Endothelial cell of umbilical vein (primary cell): ENCODE measurements around the gene ERO1A. TPM values are rescaled to one million over a fixed set of nuclear protein-coding genes. Genes with fewer than 3 reads are reported as not detected.

Experiments
- BruUV-seq: library from RNA; stranded (reverse); fragments of 400-500 nt; replicated peaks from 2 replicates; lab custom pipeline; 2021; lab: Mats Ljungman, UMichigan
- CTCF ChIA-PET: fragments of 300-600, 350-600 bp; sonication (Branson Sonifier 250); formaldehyde crosslinking; loops from one replicate; lab custom pipeline; 2021; ENCODE audit warnings: antibody characterized with exemption, inconsistent platforms; lab: Charles Lee
- POLR2A ChIA-PET: fragments of 300-600, 350-600 bp; sonication (Branson Sonifier 250); formaldehyde crosslinking; loops from one replicate; lab custom pipeline; 2021; ENCODE audit warnings: antibody characterized with exemption, inconsistent platforms; lab: Charles Lee
- DNase-seq: peaks from one replicate; pipeline ENCODE4 v3.0.0-alpha.2; 2011; ENCODE audit warnings: low read depth, low spot score
- FAIRE-seq: peaks from 2 replicates; lab custom pipeline; 2011; peaks lifted over from hg19 to GRCh38; lab: Jason Lieb, UNC
- H2AFZ ChIP-seq: 2 replicates; pipeline ENCODE4 v1.6.0; 2012; ENCODE audit warnings: low read depth, low read length, control low read depth, inconsistent platforms
- H3K27ac ChIP-seq: 2 replicates; pipeline ENCODE4 v1.5.1; 2011; ENCODE audit warnings: low read depth, mild to moderate bottlenecking, control low read depth, low read length, moderate library complexity; ENCODE audit not compliant: insufficient read depth
- H3K27me3 ChIP-seq, 2 experiments: 2 replicates each; pipeline versions ENCODE4 v1.6.0 to v1.6.1; 2011; ENCODE audit warnings: low read length in 2 of 2, mixed read lengths in 1 of 2; ENCODE audit not compliant: control insufficient read depth in 2 of 2, insufficient read depth in 2 of 2
- H3K36me3 ChIP-seq, 2 experiments: 2 replicates in 1 of 2; 3 replicates in 1 of 2; pipeline ENCODE4 v1.5.1; 2011; ENCODE audit warnings: low read length in 2 of 2, mild to moderate bottlenecking in 1 of 2, moderate library complexity in 1 of 2; ENCODE audit not compliant: control insufficient read depth in 2 of 2, insufficient read depth in 2 of 2; ENCODE audit errors: extremely low read depth in 1 of 2
- H3K4me1 ChIP-seq: 3 replicates; pipeline ENCODE4 v1.5.1; 2011; ENCODE audit warnings: mild to moderate bottlenecking, low read length; ENCODE audit not compliant: control insufficient read depth, insufficient read depth; ENCODE audit errors: extremely low read depth
- H3K4me2 ChIP-seq: 2 replicates; pipeline ENCODE4 v1.6.1; 2011; ENCODE audit warnings: low read length, control low read depth, mixed read lengths; ENCODE audit not compliant: insufficient read depth
- H3K4me3 ChIP-seq, 3 experiments: fragments of 200-600 bp in 1 of 3; sonication (generic), shearing (Covaris generic) in 1 of 3; replicated peaks in 1 of 3; 2 replicates each; pipeline ENCODE4 v1.5.1; 2011 to 2016; ENCODE audit warnings: control low read depth in 3 of 3, low read length in 3 of 3, mild to moderate bottlenecking in 2 of 3, inconsistent platforms in 1 of 3, low read depth in 1 of 3, moderate library complexity in 1 of 3; ENCODE audit not compliant: insufficient read depth in 1 of 3
- H3K79me2 ChIP-seq: 2 replicates; pipeline ENCODE4 v1.6.0; 2012; ENCODE audit warnings: low read length, inconsistent platforms; ENCODE audit not compliant: control insufficient read depth, insufficient read depth
- H3K9ac ChIP-seq: replicated peaks from 2 replicates; pipeline ENCODE3; 2011; ENCODE audit warnings: low read length, control low read depth; ENCODE audit not compliant: insufficient read depth; ENCODE audit errors: extremely low read depth
- H3K9me1 ChIP-seq: replicated peaks from 3 replicates; pipeline ENCODE4 v1.6.0; 2011; ENCODE audit warnings: mild to moderate bottlenecking, low read length; ENCODE audit not compliant: control insufficient read depth, insufficient read depth; ENCODE audit errors: extremely low read depth
- H3K9me3 ChIP-seq: replicated peaks from 2 replicates; pipeline ENCODE4 v1.5.1; 2012; ENCODE audit warnings: low read length, inconsistent platforms; ENCODE audit not compliant: control insufficient read depth, insufficient read depth
- H4K20me1 ChIP-seq: replicated peaks from 2 replicates; pipeline ENCODE3; 2011; ENCODE audit warnings: mild to moderate bottlenecking, low read length; ENCODE audit not compliant: control insufficient read depth, insufficient read depth; ENCODE audit errors: extremely low read depth
- CTCF ChIP-seq, 2 donors: IDR thresholded peaks; 1 replicate in 1 of 2; 2 replicates in 1 of 2; pipeline ENCODE4 v1.5.1; 2011; ENCODE audit warnings: low read length in 2 of 2, mild to moderate bottlenecking in 2 of 2, moderate library complexity in 2 of 2, control low read depth in 1 of 2, inconsistent platforms in 1 of 2, low read depth in 1 of 2; ENCODE audit not compliant: insufficient read depth in 1 of 2; ENCODE audit errors: extremely low read depth in 1 of 2
- FOS ChIP-seq: IDR thresholded peaks from 2 replicates; pipeline ENCODE4 v1.6.1; 2011; ENCODE audit warnings: mild to moderate bottlenecking, low read length, moderate library complexity, borderline replicate concordance; ENCODE audit not compliant: insufficient read depth
- JUN ChIP-seq: IDR thresholded peaks from 2 replicates; pipeline ENCODE4 v1.6.1; 2011; ENCODE audit warnings: borderline replicate concordance, low read depth; ENCODE audit not compliant: insufficient read length, insufficient read depth
- MAX ChIP-seq: IDR thresholded peaks from 2 replicates; pipeline ENCODE4 v1.6.1; 2011; ENCODE audit not compliant: insufficient read depth, insufficient read length
- MYC ChIP-seq: IDR thresholded peaks from one replicate; pipeline ENCODE4 v1.6.1; 2011; ENCODE audit warnings: mild to moderate bottlenecking, low read depth, low read length
- POLR2A ChIP-seq: IDR thresholded peaks from 2 replicates; pipeline ENCODE4 v1.6.1; 2012; ENCODE audit warnings: low read depth, mild to moderate bottlenecking, control low read depth, low read length
- POLR2AphosphoS5 ChIP-seq: IDR thresholded peaks from 2 replicates; pipeline ENCODE4 v1.6.1; 2012; ENCODE audit warnings: low read depth, mild to moderate bottlenecking, control low read depth, low read length, moderate library complexity; ENCODE audit not compliant: insufficient read depth
- dilution Hi-C: fragments of 300-500 bp; cut with MboI; formaldehyde crosslinking; loops from one replicate; pipeline ENCODE4 v1.15.0; 2019; ENCODE audit warnings: low sequenced_read_pairs; ENCODE audit not compliant: extremely low pct_ligation_motif_present
- intact Hi-C: fragments of 100-400 bp; cut with micrococcal nuclease; formaldehyde crosslinking; loops from one replicate; pipeline ENCODE4 v1.10.0; 2022
- polyA plus RNA-seq, 4 experiments: library from polyadenylated mRNA; depleted of rRNA in 3 of 4; stranded (reverse) in 3 of 4; unstranded in 1 of 4; fragments of >200 nt; gene quantifications; 2 replicates each; pipeline versions ENCODE4 v1.2.1 to v1.2.3, GENCODE V29; 2011 to 2012; ENCODE audit warnings: missing spikeins in 1 of 4
- total RNA-seq: library from RNA; stranded (reverse); gene quantifications from 2 replicates; pipeline ENCODE4 v1.2.3, GENCODE V29; 2021

ERO1A gene
- total and polyA plus RNA-seq, 2 donors (not counting 3 experiments of a cell fraction or from before 2014, with no cell fraction given) = 20.7 to 71.4 TPM

- H2AFZ ChIP-seq = no peak overlapping the region
- no peaks in the 10 kb centered on the region for H3K9me1 ChIP-seq
- no peak for DNase-seq
- H3K36me3 ChIP-seq = peaks cover 3 to 7% of the 10 kb centered on the region in 2 experiments
- intact Hi-C loops (no loop called here), dilution Hi-C loops (no loop called here)
- H3K4me2 ChIP-seq = no peak overlapping the region
- CTCF ChIA-PET = no interaction called here
- no peaks in the 10 kb centered on the region for H3K4me1 ChIP-seq
- H3K9ac ChIP-seq = no peak overlapping the region
- H3K27me3 ChIP-seq = no peaks in the 10 kb centered on the region
- no peak overlapping the region for H3K4me3 ChIP-seq
- no peaks in the 10 kb centered on the region for H3K79me2 ChIP-seq
- H4K20me1 ChIP-seq = no peaks in the 10 kb centered on the region
- no peak for FAIRE-seq
- H3K9me3 ChIP-seq = no peaks in the 10 kb centered on the region
- TF ChIP-seq MYC (no peak), CTCF (IDR thresholded peaks at IDR 0.05; ENCODE audit: extremely low read depth in 1 of 2, insufficient read depth in 1 of 2, low read depth in 1 of 2, low read length in 2 of 2) (no peak), POLR2A (no peak), FOS (no peak), JUN (no peak), MAX (no peak), POLR2AphosphoS5 (no peak)
- no peak overlapping the region for H3K27ac ChIP-seq
- BruUV-seq = no TSS peak
- POLR2A ChIA-PET = no interaction called here
Measured at GRCh38 chr14:52656905-52657304, 38.5 kb downstream of the ERO1A start.
